Fibroblast of skin of back (primary cell): Measurements from ENCODE around the gene ADAMTS7. TPM values are rescaled to one million over a fixed set of nuclear protein-coding genes. Genes with fewer than 3 reads are reported as not detected.
"Not testable (repeated sequence)": the region's sequence is repeated elsewhere in the genome, so short reads cannot be mapped to it uniquely, and the experiment has no call there.

Experiments
- DNase-seq: peaks from one replicate; pipeline ENCODE4 v3.0.0-alpha.2; 2013
- polyA plus RNA-seq, 2 experiments: library from polyadenylated mRNA; unstranded; fragments of 120-200 nt; gene quantifications; one replicate each; pipeline ENCODE4 v1.2.1, GENCODE V29; 2013; ENCODE audit not compliant: insufficient read length in 2 of 2

Gene ADAMTS7, protein sequence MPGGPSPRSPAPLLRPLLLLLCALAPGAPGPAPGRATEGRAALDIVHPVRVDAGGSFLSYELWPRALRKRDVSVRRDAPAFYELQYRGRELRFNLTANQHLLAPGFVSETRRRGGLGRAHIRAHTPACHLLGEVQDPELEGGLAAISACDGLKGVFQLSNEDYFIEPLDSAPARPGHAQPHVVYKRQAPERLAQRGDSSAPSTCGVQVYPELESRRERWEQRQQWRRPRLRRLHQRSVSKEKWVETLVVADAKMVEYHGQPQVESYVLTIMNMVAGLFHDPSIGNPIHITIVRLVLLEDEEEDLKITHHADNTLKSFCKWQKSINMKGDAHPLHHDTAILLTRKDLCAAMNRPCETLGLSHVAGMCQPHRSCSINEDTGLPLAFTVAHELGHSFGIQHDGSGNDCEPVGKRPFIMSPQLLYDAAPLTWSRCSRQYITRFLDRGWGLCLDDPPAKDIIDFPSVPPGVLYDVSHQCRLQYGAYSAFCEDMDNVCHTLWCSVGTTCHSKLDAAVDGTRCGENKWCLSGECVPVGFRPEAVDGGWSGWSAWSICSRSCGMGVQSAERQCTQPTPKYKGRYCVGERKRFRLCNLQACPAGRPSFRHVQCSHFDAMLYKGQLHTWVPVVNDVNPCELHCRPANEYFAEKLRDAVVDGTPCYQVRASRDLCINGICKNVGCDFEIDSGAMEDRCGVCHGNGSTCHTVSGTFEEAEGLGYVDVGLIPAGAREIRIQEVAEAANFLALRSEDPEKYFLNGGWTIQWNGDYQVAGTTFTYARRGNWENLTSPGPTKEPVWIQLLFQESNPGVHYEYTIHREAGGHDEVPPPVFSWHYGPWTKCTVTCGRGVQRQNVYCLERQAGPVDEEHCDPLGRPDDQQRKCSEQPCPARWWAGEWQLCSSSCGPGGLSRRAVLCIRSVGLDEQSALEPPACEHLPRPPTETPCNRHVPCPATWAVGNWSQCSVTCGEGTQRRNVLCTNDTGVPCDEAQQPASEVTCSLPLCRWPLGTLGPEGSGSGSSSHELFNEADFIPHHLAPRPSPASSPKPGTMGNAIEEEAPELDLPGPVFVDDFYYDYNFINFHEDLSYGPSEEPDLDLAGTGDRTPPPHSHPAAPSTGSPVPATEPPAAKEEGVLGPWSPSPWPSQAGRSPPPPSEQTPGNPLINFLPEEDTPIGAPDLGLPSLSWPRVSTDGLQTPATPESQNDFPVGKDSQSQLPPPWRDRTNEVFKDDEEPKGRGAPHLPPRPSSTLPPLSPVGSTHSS (N-terminal part only)
- 72.6 TPM for polyA plus RNA-seq (2013, experiment 1 of 2; ENCODE audit: insufficient read length)
- polyA plus RNA-seq (2013, experiment 2 of 2; ENCODE audit: insufficient read length) = 104 TPM

DNA sequence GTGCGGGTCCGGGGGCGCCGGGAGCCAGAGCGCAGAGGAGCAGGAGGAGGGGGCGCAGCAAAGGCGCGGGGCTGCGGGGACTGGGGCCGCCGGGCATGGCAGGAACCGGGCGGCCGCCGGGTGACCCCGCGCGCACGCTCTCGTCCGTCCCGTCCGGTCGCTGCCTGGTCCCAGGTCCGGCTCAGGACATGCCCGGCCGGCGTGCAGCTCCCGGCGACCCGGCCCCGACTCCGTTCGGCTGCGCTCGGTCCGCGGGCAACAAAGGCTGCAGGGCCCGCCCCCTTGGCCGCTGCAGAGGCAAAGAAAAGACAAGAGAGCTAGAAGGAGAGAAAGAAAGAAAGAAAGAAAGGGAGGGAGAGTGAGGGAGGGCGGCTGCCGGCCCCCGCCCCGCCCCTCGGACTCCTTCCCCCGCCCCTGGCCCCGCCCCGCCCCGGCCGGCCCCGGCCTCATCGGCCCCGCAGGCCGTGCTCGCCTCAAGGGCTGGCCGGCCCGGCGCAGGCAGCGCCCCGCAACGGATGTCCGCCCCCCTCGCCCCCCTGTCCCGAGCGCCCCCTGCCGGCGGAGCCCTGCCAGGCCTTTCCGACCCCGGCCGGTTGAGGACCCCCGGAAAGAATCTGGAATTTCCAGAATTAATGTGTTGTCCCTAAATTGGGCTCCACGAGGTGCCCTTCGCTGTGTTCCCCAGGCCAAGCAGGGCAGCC, at the start of gene ADAMTS7:
TSS of gene ADAMTS7 (minus strand) at position 341 of the 701 bp plus-strand sequence. CDS start at position 97, 244 bp downstream.
- peak; percentile 85 for DNase-seq

DNA sequence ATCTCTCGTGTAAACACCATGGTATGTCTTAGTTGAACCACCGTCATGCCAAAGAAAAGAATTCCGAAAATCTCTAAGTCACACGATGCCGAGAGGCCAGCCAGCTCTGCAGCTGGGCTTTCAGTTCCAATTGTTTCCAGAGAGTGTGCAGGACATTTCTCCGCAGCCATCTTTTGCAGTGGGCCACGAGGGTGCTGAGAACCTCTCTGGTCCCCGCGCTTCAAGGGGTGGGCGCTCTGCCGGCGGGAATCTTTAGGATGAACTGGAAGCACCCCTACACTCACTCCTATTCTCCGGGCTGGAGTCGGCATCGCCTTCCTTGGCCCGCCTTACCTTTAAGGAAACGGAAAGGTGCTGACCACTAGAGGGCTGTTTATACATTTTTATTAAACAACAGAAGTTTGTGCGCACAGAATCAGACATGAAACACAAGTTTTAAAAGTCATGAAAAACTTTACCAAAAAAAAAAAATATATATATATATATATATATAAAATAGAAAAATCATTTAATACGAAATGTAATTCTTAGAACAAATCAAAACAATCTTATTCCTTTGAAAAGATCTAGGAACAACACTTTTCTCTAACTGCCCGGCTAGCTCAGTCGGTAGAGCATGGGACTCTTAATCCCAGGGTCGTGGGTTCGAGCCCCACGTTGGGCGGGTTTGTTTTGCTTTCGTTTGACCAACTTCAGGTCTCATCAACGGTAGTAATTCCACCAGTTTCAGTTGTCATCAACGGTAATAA, 48.9 kb upstream of the ADAMTS7 start:
- DNase-seq = peak; percentile 96

DNA sequence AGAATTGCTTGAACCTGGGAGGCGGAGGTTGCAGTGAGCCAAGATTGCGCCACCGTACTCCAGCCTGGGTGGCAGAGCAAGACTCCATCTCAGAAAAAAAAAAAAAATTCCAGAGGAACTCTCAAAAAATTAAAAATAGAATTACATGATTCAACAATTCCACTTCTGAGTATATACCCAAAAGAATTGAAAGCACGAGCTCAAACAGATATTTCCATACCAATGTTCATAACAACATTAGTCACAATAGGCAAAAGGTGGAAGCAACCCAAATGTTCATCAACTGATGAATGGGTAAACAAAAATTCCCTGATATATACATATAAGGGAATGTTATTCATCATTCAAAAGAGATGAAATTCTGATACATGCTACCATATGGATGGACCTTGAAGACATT, 44.5 kb upstream of the ADAMTS7 start:
- DNase-seq = peak; percentile 97

DNA sequence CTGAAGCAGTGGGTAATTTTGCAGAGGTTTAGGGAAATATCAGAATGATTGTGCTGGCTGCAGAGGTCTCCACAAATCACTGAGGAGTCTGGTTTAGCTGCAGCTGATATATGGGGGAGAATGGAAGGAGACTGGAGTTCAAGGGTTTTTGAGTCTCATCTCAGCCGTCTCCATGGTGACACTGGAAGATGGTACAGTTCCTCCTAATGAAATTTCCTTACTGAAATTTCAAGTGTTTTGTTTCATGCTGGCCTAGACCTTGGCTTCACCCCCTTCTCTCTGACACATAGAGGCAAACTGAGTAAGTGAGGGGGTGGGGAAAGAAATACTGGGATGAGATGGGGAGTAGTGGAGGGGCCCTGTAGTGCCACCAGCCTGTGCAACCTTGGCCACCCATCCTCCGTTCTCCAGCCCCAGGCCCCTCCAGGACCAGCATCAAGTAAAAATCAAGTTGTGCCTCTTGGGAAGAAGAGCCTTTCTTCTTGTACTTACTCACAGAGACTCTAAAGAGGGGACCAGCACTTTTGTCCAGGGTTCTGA, 43.6 kb upstream of the ADAMTS7 start:
- no peak for DNase-seq

DNA sequence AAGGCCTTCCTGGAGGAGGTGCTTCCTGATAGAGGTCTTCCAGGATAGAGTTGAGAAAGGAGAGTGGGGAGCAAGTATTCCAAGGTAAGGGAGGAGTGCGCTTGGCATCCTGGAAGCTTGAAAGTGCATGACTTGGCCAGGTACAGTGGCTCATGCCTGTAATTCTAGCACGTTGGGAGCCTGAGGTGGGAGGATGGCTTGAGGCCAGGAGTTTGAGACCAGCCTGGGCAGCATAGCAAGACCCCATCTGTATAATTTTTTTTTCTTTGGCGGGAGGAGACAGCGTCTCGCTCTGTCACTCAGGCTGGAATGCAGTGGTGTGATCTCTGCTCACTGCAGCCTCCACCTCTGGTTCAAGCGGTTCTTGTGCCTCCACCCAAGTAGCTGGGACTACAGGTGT, 42.2 kb upstream of the ADAMTS7 start:
- DNase-seq = no peak

DNA sequence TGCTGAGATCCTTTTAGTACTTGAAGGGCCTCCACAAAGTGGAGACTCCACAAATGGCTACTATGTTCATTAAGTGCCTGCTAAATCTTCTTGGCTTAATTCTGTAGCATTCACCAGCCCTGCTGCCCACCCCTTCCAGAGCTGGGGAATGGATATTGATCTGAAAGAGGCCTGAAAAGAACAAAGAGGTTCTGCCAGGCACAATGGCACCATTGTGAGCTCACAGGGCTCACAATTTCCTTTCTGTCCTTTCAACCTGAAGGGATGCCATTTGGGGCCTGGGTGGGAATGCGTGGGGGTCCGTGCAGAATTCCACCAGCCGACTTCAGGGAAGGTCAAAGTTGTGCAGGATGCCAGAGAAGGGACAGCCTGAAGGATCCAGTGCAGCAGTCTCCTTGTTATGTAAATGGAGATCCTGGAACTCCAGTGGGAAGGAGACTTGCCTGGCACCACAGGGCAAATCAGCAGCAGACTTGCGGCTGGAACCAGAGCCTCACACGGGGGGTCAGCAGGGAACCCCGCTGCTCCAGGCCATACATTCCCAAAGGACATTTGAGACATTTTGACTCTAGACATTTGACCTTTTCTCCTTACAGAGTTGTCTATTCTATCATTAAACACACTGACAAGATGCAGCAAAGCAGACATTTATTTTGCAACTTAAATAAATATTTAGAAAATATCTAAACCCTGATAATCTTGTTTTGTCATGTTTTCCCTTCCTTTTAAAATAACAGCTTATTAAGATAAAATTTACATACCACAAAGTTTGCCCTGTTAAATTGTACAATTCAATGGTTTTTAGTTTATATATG, 39.9 kb upstream of the ADAMTS7 start:
- DNase-seq = no peak

DNA sequence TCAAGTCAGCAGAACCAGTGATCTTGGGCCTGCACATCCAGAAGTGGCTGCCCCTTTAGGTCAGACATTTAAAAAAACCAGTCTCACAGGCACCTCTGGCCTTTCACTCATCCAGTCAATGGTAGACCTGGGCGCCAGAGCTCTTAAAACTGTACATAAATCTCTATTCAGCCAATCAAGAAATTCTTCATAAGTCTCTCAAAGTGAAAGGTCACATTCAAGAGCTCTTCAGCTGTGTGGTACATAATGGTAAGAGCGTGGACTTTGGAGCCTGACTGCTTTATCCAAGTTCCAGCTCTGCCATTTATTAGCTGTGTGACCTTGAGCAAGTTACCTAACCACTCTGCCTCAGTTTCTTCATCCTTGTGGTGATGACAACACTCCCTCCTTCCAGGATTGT, 39.1 kb upstream of the ADAMTS7 start:
- no peak for DNase-seq

DNA sequence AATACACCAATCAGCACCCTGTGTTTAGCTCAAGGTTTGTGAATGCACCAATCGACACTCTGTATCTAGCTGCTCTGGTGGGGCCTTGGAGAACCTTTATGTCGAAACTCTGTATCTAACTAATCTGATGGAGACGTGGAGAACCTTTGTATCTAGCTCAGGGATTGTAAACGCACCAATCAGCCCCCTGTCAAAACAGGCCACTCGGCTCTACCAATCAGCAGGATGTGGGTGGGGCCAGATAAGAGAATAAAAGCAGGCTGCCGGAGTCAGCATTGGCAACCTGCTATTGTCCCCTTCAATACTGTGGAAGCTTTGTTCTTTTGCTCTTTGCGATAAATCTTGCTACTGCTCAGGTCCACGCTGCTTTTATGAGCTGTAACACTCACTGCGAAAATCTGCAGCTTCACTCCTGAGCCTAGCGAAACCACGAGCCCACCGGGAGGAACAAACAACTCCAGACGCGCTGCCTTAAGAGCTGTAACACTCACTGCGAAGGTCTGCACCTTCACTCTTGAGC, 36.2 kb upstream of the ADAMTS7 start:
- not testable (repeated sequence) for DNase-seq

DNA sequence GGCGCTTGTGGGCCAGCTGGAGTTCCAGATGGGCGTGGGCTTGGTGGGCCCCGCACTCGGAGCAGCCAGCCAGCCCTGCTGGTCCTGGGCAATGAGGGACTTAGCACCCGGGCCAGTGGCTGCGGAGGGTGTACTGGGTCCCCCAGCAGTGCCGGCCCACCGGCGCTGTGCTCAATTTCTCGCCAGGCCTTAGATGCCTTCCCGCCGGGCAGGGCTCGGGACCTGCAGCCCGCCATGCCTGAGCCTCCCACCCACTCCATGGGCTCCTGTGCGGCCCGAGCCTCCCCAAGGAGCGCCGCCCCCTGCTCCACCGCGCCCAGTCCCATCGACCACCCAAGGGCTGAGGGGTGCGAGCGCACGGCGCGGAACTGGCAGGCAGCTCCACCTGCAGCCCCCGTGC, 35.6 kb upstream of the ADAMTS7 start:
- DNase-seq = not testable (repeated sequence)

DNA sequence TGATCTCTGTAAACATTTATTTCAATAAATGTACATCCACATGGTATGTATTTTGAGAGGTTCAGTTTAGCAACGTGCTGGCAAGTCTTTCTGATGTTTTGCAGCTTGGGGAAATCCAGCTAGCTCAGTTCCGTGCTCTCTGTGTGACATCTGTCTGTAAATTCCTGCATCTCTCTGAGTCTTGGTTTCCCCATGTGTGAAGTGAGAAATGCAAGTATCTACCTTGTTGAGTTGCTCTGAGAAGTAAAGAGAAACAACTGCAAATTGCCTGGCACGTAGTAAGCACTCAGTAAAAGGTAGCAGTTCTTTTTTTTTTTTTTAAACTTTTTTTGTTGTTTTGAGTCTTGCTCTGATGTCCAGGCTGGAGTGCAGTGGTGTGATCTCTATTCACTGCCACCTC, 31.3 kb upstream of the ADAMTS7 start:
- DNase-seq = no peak

DNA sequence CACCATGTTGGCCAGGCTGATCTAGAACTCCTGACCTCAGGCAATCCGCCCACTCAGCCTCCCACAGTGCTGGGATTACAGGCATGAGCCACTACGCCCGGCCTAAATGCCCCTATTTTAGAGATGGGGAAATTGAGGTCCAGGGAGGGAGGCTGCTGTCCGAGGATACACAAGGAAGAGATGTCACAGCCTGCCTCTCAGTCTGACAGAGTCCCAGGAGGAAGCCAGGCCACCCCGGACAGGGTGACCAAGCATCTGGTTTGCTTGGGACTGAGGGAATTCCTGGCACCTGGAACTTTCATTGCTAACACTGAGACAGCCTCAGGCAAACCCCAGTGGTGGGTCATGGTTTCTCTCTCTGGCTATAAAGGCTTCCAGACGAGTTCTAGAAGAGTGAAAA, 30.6 kb upstream of the ADAMTS7 start:
- no peak for DNase-seq

DNA sequence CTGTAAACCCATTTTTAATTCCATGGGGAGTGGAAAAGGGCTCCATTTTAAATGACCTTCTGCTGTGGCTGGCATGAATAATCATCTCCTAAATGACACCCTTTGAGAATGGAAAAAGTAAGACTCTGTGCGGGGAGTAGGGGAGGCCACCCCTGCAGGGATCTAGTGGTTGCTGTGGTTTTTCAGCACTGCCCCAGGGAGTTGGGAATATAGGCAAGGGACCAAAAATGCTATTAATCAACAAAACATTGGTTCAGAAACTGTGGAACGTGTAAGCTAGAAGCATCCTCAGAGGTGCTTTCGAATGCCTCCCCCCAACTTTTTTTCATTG, 30.1 kb upstream of the ADAMTS7 start:
- DNase-seq = peak; percentile 47

DNA sequence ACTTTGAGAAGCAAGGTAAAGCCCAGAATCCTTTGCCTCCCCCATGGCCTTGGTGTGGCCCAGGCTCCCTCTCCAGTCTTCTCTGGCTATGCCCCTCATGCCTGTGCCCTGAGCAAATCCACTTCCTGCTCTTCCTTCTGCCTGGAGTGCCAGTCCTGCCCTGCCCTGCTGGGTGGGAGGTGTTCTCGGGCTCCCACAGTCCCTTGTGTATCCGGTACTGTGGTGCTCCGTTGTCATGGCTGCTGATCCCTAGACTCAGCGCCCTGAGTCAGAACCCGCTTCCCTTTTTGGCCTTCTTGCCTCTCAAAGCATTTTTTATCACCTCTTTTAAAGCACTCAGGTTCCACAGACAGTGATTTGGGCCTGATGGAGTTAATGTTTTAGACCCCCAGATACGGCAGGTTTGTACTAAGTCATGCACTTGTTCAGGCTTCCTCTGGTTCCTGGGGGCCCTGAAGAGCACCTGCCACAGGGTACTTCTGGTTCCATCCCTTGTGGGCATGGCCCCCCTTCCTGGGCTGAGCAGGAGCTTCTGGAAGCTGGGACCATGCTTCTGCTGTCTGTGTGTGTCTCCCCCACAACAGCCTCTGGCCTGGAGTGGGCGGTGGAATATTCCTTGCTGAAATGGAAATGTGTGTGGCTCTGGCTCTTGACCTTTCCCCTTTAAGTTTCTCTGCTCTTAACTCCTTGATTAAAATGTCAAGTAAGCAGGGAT, 29.6 kb upstream of the ADAMTS7 start:
- DNase-seq = peak; percentile 80

DNA sequence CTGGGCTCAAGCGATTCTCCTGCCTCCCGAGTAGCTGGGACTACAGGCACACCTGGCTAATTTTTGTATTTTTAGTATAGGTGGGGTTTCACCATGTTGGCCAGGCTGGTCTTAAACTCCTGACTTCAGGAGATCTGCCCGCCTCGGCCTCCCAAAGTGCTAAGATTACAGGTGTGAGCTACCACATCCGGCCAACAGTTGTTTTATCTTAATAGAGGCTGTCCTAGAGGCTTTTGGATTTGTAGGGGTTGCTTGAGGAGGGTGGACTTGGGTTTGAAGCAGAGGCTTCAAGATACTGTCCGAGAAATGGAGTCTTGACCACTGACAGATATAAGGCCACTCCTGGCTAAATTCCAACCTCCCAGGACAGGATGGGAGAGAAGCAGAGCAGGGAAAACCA, 27.9 kb upstream of the ADAMTS7 start:
- DNase-seq = not testable (repeated sequence)

DNA sequence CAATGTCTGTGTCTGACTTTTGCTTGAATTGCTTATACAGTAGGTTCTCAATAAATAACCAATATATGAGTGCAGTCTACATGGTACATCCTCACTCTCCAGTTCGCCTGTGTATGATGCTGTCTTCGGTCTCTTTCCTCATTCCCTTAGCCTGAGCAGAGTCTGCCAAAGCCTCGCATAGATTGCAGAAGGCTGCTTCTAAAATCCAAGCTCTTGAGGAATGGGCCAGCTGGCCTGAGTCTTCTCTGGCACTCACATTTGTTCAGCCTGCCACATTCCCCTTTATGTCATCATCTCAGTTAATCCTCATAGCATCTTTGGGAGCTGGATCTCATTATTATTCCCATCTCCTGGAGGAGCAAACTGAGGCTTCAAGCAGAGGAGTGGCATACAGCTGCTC, 27.2 kb upstream of the ADAMTS7 start:
- no peak for DNase-seq

DNA sequence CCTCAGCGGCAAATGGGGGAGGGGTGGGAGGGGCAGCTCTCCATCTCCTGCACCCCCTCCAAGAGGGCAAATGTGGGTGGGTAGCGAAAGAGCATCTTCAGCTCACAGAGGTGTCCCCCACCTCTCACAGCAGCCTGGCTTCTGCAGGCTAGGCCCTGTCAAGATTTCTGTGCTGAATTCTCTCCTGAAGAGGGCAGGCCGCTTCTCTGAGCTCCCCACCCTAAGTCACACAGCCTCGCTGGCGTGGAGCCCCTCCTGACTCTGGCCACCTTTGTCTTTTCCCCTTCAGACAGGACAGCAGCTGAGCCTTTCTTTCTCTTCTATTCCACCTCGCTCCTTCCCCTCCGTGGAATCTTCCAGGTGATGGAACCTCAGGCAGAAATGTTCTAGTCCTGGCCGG, 26.3 kb upstream of the ADAMTS7 start:
- DNase-seq = no peak

DNA sequence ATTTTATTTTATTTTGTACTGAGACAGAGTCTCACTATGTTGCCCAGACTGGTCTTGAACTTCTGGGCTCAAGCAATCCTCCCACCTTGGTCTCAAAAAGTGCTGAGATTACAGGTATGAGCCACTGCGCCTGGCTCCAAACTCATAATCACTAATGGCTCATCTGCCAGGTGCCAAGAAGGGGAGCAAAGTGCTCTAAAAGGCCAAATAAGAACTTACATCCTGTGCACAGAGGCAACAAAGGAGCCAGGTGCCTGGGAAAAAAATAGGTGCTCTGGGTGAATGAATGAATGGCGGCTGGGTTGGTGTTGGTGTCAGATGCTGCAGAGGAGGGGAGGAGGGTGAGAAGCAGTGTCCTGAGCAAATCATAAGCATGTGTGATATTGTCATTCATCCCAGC, 25.9 kb upstream of the ADAMTS7 start:
- no peak for DNase-seq

DNA sequence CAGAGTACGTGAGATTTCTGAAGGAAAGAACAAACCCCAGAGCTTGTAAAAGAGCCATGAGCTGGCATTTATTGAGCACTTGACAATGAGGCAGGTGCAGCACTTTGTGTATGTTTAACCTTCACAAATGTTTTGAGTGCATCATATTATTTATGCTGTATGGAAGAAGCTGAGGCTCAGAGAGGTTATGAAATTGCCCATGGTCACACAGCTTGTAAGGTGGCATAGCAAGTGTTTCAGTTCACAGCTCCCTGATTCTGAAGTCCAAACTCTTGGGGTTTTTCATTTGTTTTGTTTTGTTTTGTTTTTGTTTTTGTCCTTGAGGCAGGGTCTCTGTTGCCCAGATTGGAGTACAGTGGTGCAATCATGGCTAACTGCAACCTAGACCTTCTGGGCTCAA, 25.1 kb upstream of the ADAMTS7 start:
- no peak for DNase-seq
